ENCODE results near the gene MTHFR. TPM values are rescaled to one million over a fixed set of nuclear protein-coding genes. Genes with fewer than 3 reads are reported as not detected.

Gene MTHFR
- total RNA-seq, 4 donors from 2014 or later: 18.6 to 46.7 (median 27.9) TPM

DNA sequence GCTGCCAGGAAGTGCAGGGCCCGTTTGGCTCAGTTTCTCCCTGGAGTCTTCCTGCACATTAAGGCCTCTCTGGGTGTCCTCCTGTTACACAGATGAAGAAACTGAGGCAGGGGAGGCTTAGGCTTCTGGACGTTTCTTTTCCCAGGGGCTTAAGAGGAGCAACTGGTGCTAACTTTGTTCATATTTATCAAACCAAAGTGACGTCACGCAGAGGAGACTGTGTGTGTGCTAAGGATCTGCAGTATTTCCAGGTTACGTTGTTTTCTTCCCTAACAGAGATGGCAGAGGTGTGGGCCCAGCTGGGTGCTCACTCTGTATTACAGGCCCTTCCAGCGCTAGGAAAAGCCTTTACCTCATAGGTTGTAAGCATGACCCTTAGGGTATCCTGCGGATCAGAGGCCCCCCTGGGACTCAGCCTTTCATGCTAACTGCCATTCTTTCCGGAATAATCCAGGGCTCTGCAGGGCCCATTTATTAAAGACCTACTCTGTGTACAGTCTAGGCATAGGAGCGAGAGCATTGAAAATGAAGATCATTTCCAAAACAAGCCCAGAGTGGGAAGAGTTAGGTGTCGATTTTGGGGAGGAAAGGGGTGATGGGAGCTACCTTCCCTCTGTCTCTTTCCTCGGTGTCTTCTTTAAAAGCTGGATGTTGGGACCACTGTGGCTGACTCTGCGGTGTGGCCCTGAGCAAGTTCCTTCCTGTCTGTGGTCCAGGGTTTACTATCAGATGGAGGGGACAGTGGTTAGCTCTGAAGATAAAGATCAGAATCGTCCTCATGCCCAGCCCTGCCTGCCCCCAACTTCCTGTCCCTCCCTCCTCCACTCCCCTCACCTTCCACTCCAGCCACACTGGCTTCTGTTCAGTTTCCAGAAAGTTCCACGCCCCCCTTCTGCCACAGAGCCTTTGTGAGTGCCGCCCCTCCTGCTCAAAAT, 65.2 kb downstream of the MTHFR start:
- H3K27me3 ChIP-seq: no peaks in the 10 kb centered on the region
- no peaks in the 10 kb centered on the region for H3K9me3 ChIP-seq
- H3K4me1 ChIP-seq: peaks cover 0 to 54% (median 8%) of the 10 kb centered on the region in 3 donors
- H3K36me3 ChIP-seq: peaks cover 0 to 9% of the 10 kb centered on the region in 2 donors
- ATAC-seq: no peak
- H3K4me3 ChIP-seq: no peak overlapping the region
- TF ChIP-seq POLR2AphosphoS5 (IDR thresholded peaks at IDR 0.05): no peak
- TF ChIP-seq POLR2A (IDR thresholded peaks at IDR 0.05): no peak
- TF ChIP-seq EP300 (IDR thresholded peaks at IDR 0.05): no peak
- TF ChIP-seq, protein P1, sequence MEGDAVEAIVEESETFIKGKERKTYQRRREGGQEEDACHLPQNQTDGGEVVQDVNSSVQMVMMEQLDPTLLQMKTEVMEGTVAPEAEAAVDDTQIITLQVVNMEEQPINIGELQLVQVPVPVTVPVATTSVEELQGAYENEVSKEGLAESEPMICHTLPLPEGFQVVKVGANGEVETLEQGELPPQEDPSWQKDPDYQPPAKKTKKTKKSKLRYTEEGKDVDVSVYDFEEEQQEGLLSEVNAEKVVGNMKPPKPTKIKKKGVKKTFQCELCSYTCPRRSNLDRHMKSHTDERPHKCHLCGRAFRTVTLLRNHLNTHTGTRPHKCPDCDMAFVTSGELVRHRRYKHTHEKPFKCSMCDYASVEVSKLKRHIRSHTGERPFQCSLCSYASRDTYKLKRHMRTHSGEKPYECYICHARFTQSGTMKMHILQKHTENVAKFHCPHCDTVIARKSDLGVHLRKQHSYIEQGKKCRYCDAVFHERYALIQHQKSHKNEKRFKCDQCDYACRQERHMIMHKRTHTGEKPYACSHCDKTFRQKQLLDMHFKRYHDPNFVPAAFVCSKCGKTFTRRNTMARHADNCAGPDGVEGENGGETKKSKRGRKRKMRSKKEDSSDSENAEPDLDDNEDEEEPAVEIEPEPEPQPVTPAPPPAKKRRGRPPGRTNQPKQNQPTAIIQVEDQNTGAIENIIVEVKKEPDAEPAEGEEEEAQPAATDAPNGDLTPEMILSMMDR (IDR thresholded peaks at IDR 0.05): no peak
- WGBS, 2 donors (ENCODE audit: low coverage in 1 of 2): 65 to 69% methylated on average over 3 to 10 of the region's 15 CpGs
- H3K27ac ChIP-seq: peak overlapping the region in 1 of 4 donors; percentile 22

DNA sequence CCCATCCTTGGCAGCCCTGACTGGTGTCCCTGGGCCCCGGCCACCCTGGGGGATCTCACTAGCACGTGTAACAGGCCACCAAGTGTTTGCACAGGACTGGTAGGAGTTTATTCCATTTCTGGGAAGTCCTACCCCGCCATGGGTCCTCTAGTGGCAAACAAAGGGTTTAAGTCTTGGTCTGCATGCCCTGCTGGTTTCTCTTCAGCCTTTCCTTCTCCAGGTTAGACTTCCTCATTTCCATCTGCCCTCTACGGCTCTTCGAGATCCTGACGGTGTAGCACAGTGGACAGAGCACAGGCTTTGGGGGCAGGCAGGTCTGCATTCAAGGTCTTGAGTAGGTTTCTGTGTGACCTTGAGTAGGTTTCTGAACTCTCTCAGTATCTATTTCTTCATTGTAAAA, 67.0 kb downstream of the MTHFR start:
- 77 to 87% methylated on average over 3 to 6 of the region's 6 CpGs for WGBS, 2 donors (ENCODE audit: low coverage in 1 of 2)

GRCh38 chr1:11738096-11738495, 67.7 kb downstream of the MTHFR start:
- Histone ChIP-seq H3K4me3 (no peak overlapping the region), H3K27me3 (no peaks in the 10 kb centered on the region), H3K27ac (peak overlapping the region in 2 of 4 donors; percentile 92 to 94), H3K4me1 (peaks cover 0 to 68% (median 9%) of the 10 kb centered on the region in 3 donors), H3K9me3 (no peaks in the 10 kb centered on the region), H3K36me3 (no peaks in the 10 kb centered on the region)
- no peak for ATAC-seq
- TF ChIP-seq EP300 (IDR thresholded peaks at IDR 0.05) (no peak), POLR2AphosphoS5 (IDR thresholded peaks at IDR 0.05) (no peak), POLR2A (IDR thresholded peaks at IDR 0.05) (no peak)
- TF ChIP-seq, protein P1 (IDR thresholded peaks at IDR 0.05): no peak
- 46 to 73% methylated on average over 1 to 2 of the region's 2 CpGs for WGBS, 2 donors (ENCODE audit: low coverage in 1 of 2)

More for the DNA sequence above, 67.0 kb downstream of the MTHFR start:
- Histone ChIP-seq H3K4me3 (no peak overlapping the region), H3K36me3 (no peaks in the 10 kb centered on the region), H3K27me3 (no peaks in the 10 kb centered on the region), H3K9me3 (no peaks in the 10 kb centered on the region), H3K4me1 (peaks cover 0 to 61% (median 8%) of the 10 kb centered on the region in 3 donors), H3K27ac (no peak overlapping the region)
- TF ChIP-seq EP300 (IDR thresholded peaks at IDR 0.05): no peak
- no peak for TF ChIP-seq POLR2A (IDR thresholded peaks at IDR 0.05)
- TF ChIP-seq POLR2AphosphoS5 (IDR thresholded peaks at IDR 0.05): no peak
- TF ChIP-seq, protein P1 (IDR thresholded peaks at IDR 0.05): no peak
- ATAC-seq: no peak

DNA sequence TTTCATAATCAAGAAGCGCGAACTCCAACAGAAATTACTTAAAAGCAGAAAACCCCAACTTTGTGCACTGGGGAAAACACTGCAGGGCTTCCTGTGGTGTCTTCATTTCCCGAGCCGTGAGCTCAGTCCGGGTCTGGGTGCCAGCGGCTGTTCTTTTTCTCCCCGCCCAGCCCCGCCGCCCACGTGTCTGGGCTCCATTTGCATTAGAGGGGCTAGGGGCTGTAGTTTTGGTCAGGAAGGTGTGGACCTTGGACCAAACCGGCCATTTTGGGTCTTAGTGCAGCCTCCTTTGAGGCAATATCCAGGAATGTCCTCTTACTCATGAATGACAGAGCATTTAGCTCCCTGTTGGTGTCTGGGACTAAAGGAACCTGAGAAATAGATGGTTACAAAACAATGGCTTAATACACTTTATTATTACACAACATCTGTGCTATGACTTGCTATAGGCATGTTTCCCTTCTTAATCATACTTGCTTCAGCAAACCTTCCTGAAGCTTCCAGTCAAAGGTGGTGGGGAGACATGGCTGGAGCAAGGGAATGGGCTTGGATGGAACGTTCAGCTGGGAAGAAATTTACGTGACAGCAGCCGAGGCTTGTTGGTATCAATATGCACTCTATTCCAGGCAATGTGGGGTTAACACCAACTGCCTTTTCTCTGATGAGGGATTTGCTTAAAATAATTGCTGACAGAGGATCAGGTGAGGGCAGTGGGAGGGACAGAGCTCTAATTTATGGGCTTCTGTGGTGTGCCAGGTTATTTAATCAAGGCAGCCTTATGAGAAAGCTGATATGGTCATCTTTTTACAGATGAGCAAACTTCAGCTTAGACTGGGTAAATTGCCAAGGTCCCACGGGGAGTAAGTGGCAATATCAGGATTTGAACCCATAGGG, 68.8 kb downstream of the MTHFR start:
- peak; percentile 66 for ATAC-seq

More for the DNA sequence above, 68.8 kb downstream of the MTHFR start:
- no peaks in the 10 kb centered on the region for H3K36me3 ChIP-seq
- TF ChIP-seq, protein P1 (IDR thresholded peaks at IDR 0.05): no peak
- TF ChIP-seq POLR2A (IDR thresholded peaks at IDR 0.05): no peak
- TF ChIP-seq POLR2AphosphoS5 (IDR thresholded peaks at IDR 0.05): peak; percentile 88
- peak overlapping the region; percentile 64 to 89 for H3K4me3 ChIP-seq
- WGBS, 2 donors (ENCODE audit: low coverage in 1 of 2): 11 to 70% methylated on average over 3 to 13 of the region's 15 CpGs
- peak overlapping the region; percentile 55 to 94 (median 90) for H3K27ac ChIP-seq
- H3K27me3 ChIP-seq: no peaks in the 10 kb centered on the region
- peaks cover 0 to 70% (median 19%) of the 10 kb centered on the region in 3 donors for H3K4me1 ChIP-seq
- no peaks in the 10 kb centered on the region for H3K9me3 ChIP-seq

Measured in gastroesophageal sphincter (tissue), 4 donors.